Stimulated activated CD4-positive, alpha-beta T cell treated with anti-CD3 and anti-CD28 coated beads, TNF-alpha, amount 100 ng/mL, for 4 hours (primary cell): ENCODE results near the gene SPO11.

Source experiments
- DNase-seq, 3 experiments: peaks; one replicate each; pipeline ENCODE4 v3.0.0-alpha.2; 2020; ENCODE audit warnings: low read depth in 3 of 3

SPO11 gene

GRCh38 chr20:57391439-57392301 is 62.1 kb downstream of the SPO11 start:
- peak in 1 of 3 experiments; percentile 31 for DNase-seq

GRCh38 chr20:57392512-57393271 is 63.1 kb downstream of the SPO11 start:
- peak in 2 of 3 experiments; percentile 36 to 44 for DNase-seq
